Lower leg skin (tissue), 4 donors: Measurements from ENCODE around the gene TMPRSS3. TPM values are rescaled to one million over a fixed set of nuclear protein-coding genes. Genes with fewer than 3 reads are reported as not detected.

ENCODE experiments used
- DNase-seq, 2 donors: peaks; one replicate each; pipeline ENCODE4 v3.0.0-alpha.2; 2019; ENCODE audit warnings: low spot score in 2 of 2
- H3K4me3 ChIP-seq: fragments of 200-600 bp; sonication (generic); 2 replicates; pipeline ENCODE4 v1.5.1; 2017; ENCODE audit warnings: mild to moderate bottlenecking, low read depth; ENCODE audit not compliant: poor library complexity, severe bottlenecking
- CTCF ChIP-seq, 3 donors: fragments of 450-650 bp; IDR thresholded peaks; one replicate each; pipeline ENCODE4 v1.5.1; 2016; ENCODE audit warnings: antibody characterized with exemption in 3 of 3, mild to moderate bottlenecking in 3 of 3, moderate library complexity in 2 of 3
- POLR2A ChIP-seq, 2 donors: fragments of 450-650 bp; IDR thresholded peaks; one replicate each; pipeline ENCODE4 v1.6.1; 2016 to 2017; ENCODE audit warnings: antibody characterized with exemption in 2 of 2, mild to moderate bottlenecking in 1 of 2, moderate library complexity in 1 of 2
- WGBS, 2 donors: methylation state at CpG; one replicate each; pipeline ENCODE4 v1.1.5; 2018; 5-methylcytosine and 5-hydroxymethylcytosine counted together
- intact Hi-C: fragments of 100-400 bp; cut with DNase I; formaldehyde crosslinking; loops from one replicate; pipeline ENCODE4 v1.15.0; 2023; ENCODE audit warnings: low total_unique reads
- total RNA-seq, 4 donors: library from RNA; depleted of rRNA; stranded (reverse); fragments of >200 nt; gene quantifications; one replicate each; pipeline ENCODE4 v1.1.0, GENCODE V29; 2016

TMPRSS3 gene
- total RNA-seq, 4 donors from 2014 or later: 0.19 to 0.78 (median 0.36) TPM

- intact Hi-C loops: no loop called here
- no peak for DNase-seq
- WGBS, 2 donors: 79 to 80% methylated on average over 6 of the region's 6 CpGs
- TF ChIP-seq CTCF (IDR thresholded peaks at IDR 0.05) (no peak), POLR2A (IDR thresholded peaks at IDR 0.05) (no peak)
- no peak overlapping the region for H3K4me3 ChIP-seq
Observed at GRCh38 chr21:42365770-42366169, 30.1 kb downstream of the TMPRSS3 start.

- intact Hi-C loops: no loop called here
- TF ChIP-seq POLR2A (IDR thresholded peaks at IDR 0.05): no peak
- no peak for TF ChIP-seq CTCF (IDR thresholded peaks at IDR 0.05)
- DNase-seq: no peak
- no peak overlapping the region for H3K4me3 ChIP-seq
- WGBS, 2 donors: 72 to 74% methylated on average over 10 to 13 of the region's 13 CpGs
Observed at GRCh38 chr21:42364304-42364865, 31.5 kb downstream of the TMPRSS3 start.

DNA sequence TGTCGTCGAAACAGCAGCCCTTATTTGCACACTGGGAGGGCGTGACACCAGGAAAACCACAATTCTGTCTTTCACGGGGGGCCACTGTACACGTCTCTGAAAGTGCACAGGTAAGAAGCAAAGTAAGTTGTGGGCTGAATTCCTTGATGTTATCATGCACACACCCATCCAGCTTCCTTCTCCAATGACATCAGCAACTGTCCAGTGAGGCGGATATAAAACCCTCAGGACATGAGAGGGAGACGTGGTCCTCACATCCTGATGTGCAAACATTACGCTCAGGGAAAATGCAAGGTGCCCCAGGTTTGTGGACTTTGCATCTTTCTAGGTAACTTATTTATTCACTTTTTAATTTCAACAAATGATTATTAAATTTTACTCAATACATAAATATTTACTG is 32.5 kb downstream of the TMPRSS3 start:
- WGBS, 2 donors: 68 to 72% methylated on average over 8 of the region's 8 CpGs
- no peak for DNase-seq
- intact Hi-C loops: no loop called here
- H3K4me3 ChIP-seq: no peak overlapping the region
- TF ChIP-seq CTCF (IDR thresholded peaks at IDR 0.05) (no peak), POLR2A (IDR thresholded peaks at IDR 0.05) (no peak)

DNA sequence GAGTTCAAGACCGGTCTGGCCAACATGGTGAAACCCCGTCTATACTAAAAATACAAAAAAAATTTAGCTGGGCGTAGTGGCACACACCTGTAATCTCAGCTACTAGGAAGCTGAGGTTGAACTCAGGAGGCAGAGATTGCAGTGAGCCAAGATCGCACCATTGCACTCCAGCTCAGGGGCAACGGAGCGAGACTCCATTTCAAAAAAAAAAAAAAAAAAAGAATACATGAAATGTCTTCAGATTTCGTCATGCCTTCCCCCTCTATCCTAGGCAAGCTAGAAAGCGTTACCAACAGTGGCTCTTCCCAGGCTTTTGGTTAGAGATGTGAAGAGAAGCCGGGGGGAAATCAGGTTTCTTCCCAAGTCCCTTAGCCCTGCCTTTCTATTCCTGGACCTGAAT is 33.2 kb downstream of the TMPRSS3 start:
- WGBS, 2 donors: 70 to 76% methylated on average over 9 of the region's 9 CpGs

DNA sequence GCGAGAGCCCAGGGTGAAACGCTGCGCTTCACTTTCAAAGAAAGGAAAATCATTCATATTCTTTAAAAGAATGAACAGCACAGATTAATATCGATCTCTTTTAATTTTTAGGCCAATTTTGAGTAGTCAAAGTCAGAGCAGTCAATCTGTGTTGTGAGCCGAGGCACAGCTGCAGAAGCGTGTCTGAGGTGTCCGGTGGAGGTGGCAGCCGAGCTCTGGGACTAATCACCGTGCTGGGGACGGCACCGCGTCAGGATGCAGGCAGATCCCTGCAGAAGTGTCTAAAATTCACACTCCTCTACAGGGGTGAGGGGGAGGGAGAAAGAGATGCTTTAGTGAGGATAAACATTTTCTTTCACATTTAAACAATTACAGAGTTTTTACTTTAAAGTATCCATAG is 33.7 kb downstream of the TMPRSS3 start:
- no peak for DNase-seq
- WGBS, 2 donors: 66 to 67% methylated on average over 12 of the region's 12 CpGs
- no peak for TF ChIP-seq POLR2A (IDR thresholded peaks at IDR 0.05)
- no peak for TF ChIP-seq CTCF (IDR thresholded peaks at IDR 0.05)
- intact Hi-C loops: no loop called here
- H3K4me3 ChIP-seq: no peak overlapping the region

More for the DNA sequence above, 33.2 kb downstream of the TMPRSS3 start:
- DNase-seq: no peak
- H3K4me3 ChIP-seq: no peak overlapping the region
- intact Hi-C loops: no loop called here
- no peak for TF ChIP-seq POLR2A (IDR thresholded peaks at IDR 0.05)
- no peak for TF ChIP-seq CTCF (IDR thresholded peaks at IDR 0.05)

- intact Hi-C loops: no loop called here
- no peak for TF ChIP-seq CTCF (IDR thresholded peaks at IDR 0.05)
- no peak for TF ChIP-seq POLR2A (IDR thresholded peaks at IDR 0.05)
- no peak overlapping the region for H3K4me3 ChIP-seq
- DNase-seq: no peak
- WGBS, 2 donors: 37 to 38% methylated on average over 7 of the region's 7 CpGs
Observed at GRCh38 chr21:42361286-42361685, 34.6 kb downstream of the TMPRSS3 start.
